HepG2 (cell line): ENCODE measurements around the gene PCGF3. TPM values are rescaled to one million over a fixed set of nuclear protein-coding genes. Genes with fewer than 3 reads are reported as not detected.

ENCODE experiments used
- CC2D1A ChIP-seq: sonication (generic); formaldehyde crosslinking; IDR thresholded peaks from 2 replicates; pipeline ENCODE4 v1.8.1; 2023; ENCODE audit warnings: mild to moderate bottlenecking, missing genetic modification reagents
- CREBL2 ChIP-seq: sonication (generic); formaldehyde crosslinking; IDR thresholded peaks from 2 replicates; pipeline ENCODE4 v1.8.1; 2023; ENCODE audit warnings: missing genetic modification reagents, mild to moderate bottlenecking, borderline replicate concordance
- CSRNP2 ChIP-seq: sonication (generic); formaldehyde crosslinking; conservative IDR thresholded peaks from 2 replicates; pipeline ENCODE4 v1.8.0; 2022; ENCODE audit warnings: low read depth, missing genetic modification reagents
- HIC2 ChIP-seq: sonication (generic); formaldehyde crosslinking; IDR thresholded peaks from 2 replicates; pipeline ENCODE4 v1.9.0; 2022; ENCODE audit warnings: low read depth, missing genetic modification reagents
- KDM5B ChIP-seq: sonication (generic); formaldehyde crosslinking; IDR thresholded peaks from 2 replicates; pipeline ENCODE4 v1.4.0; 2020; ENCODE audit warnings: missing genetic modification reagents, mild to moderate bottlenecking, borderline replicate concordance
- NR2F6 ChIP-seq, 2 experiments: IDR thresholded peaks; 2 replicates each; pipeline ENCODE4 v1.6.1; 2016; ENCODE audit warnings: antibody characterized with exemption in 1 of 2, mild to moderate bottlenecking in 1 of 2
- RXRB ChIP-seq: IDR thresholded peaks from 2 replicates; pipeline ENCODE4 v1.6.1; 2016; ENCODE audit warnings: borderline replicate concordance, missing genetic modification reagents, missing compliant biosample characterization
- SNRNP70 ChIP-seq: fragments of 200-400 bp; formaldehyde crosslinking; IDR thresholded peaks from 2 replicates; pipeline ENCODE4 v1.6.1; 2017; ENCODE audit warnings: mild to moderate bottlenecking, low read depth, low read length, moderate library complexity
- TBX3 ChIP-seq: fragments of 450-650 bp; IDR thresholded peaks from 2 replicates; pipeline ENCODE4 v1.6.1; 2017; ENCODE audit warnings: antibody characterized with exemption, mild to moderate bottlenecking, inconsistent platforms, borderline replicate concordance
- TRIM24 ChIP-seq: sonication (generic); formaldehyde crosslinking; IDR thresholded peaks from 2 replicates; pipeline ENCODE4 v1.8.0; 2022; ENCODE audit warnings: mild to moderate bottlenecking, missing genetic modification reagents
- U2AF1 ChIP-seq: fragments of 200-400 bp; formaldehyde crosslinking; optimal IDR thresholded peaks from 2 replicates; pipeline ENCODE3; 2017; ENCODE audit warnings: mild to moderate bottlenecking, low read depth, low read length
- ZBTB20 ChIP-seq: sonication (generic); formaldehyde crosslinking; IDR thresholded peaks from 2 replicates; pipeline ENCODE4 v1.8.1; 2023; ENCODE audit warnings: missing genetic modification reagents, low read depth, mild to moderate bottlenecking, borderline replicate concordance
- ZBTB7A ChIP-seq: sonication (generic); formaldehyde crosslinking; IDR thresholded peaks from 2 replicates; pipeline ENCODE4 v1.8.0; 2022; ENCODE audit warnings: mild to moderate bottlenecking, missing genetic modification reagents
- ZNF326 ChIP-seq: sonication (generic); formaldehyde crosslinking; IDR thresholded peaks from 2 replicates; pipeline ENCODE4 v1.4.0; 2020; ENCODE audit warnings: missing genetic modification reagents, borderline replicate concordance
- ZNF652 ChIP-seq: IDR thresholded peaks from 2 replicates; pipeline ENCODE4 v1.6.1; 2016; ENCODE audit warnings: low read depth, borderline replicate concordance
- ZNF891 ChIP-seq: sonication (generic); formaldehyde crosslinking; IDR thresholded peaks from 2 replicates; pipeline ENCODE4 v1.5.0; 2020; ENCODE audit warnings: mild to moderate bottlenecking, missing genetic modification reagents
- ZSCAN22 ChIP-seq: sonication (generic); formaldehyde crosslinking; IDR thresholded peaks from 2 replicates; pipeline ENCODE4 v1.4.0; 2020; ENCODE audit warnings: mild to moderate bottlenecking, missing genetic modification reagents
- polyA plus RNA-seq, 8 experiments: library from polyadenylated mRNA; depleted of rRNA in 3 of 8; stranded (reverse) in 7 of 8; unstranded in 1 of 8; fragments of >200 nt; fragmentation: Illumina TruSeq in 4 of 8; extraction: Trizol in 4 of 8; gene quantifications; 2 replicates each; pipeline versions ENCODE4 v1.2.1 to v1.2.3, GENCODE V29; 2011 to 2016; ENCODE audit warnings: low read depth in 4 of 8, missing spikeins in 1 of 8, mixed read lengths in 1 of 8; ENCODE audit not compliant: insufficient read depth in 1 of 8
- total RNA-seq, 5 experiments: library from RNA; depleted of rRNA; stranded (reverse); fragments of >200 nt; fragmentation: Illumina TruSeq; extraction: Trizol; gene quantifications; 2 replicates each; pipeline ENCODE4 v1.2.3, GENCODE V29; 2016; ENCODE audit warnings: low read depth in 1 of 5
- TF ChIP-seq, protein P1 (sequence below): sonication (generic); formaldehyde crosslinking; IDR thresholded peaks from 2 replicates; pipeline ENCODE4 v1.5.0; 2020; ENCODE audit warnings: mild to moderate bottlenecking, missing genetic modification reagents, moderate library complexity
- TF ChIP-seq, protein P2 (sequence below): sonication (generic); formaldehyde crosslinking; IDR thresholded peaks from 2 replicates; pipeline ENCODE4 v1.5.0; 2020; ENCODE audit warnings: mild to moderate bottlenecking, missing genetic modification reagents
- TF ChIP-seq, protein P3 (sequence below): IDR thresholded peaks from 2 replicates; pipeline ENCODE4 v1.6.1; 2016; ENCODE audit warnings: mild to moderate bottlenecking, missing biosample characterization, missing genetic modification reagents

The PCGF3 gene
- total and polyA plus RNA-seq, 2 of the 13 experiments (the other 11 are each of a cell fraction or from before 2014, with no cell fraction given), result 28.6 to 66.2 TPM

GRCh38 chr4:658681-659667 is 46.7 kb upstream of the PCGF3 start (continued):
- TF ChIP-seq KDM5B (CRISPR knock-in tag), result no peak
- TF ChIP-seq CC2D1A, result no peak
- TF ChIP-seq ZBTB20, result peak; percentile 49; the same call in 1 of the 2 replicates
- TF ChIP-seq U2AF1, result no peak
- TF ChIP-seq CSRNP2 (CRISPR knock-in tag), result no peak
- TF ChIP-seq SNRNP70, result no peak
- TF ChIP-seq, protein P1, sequence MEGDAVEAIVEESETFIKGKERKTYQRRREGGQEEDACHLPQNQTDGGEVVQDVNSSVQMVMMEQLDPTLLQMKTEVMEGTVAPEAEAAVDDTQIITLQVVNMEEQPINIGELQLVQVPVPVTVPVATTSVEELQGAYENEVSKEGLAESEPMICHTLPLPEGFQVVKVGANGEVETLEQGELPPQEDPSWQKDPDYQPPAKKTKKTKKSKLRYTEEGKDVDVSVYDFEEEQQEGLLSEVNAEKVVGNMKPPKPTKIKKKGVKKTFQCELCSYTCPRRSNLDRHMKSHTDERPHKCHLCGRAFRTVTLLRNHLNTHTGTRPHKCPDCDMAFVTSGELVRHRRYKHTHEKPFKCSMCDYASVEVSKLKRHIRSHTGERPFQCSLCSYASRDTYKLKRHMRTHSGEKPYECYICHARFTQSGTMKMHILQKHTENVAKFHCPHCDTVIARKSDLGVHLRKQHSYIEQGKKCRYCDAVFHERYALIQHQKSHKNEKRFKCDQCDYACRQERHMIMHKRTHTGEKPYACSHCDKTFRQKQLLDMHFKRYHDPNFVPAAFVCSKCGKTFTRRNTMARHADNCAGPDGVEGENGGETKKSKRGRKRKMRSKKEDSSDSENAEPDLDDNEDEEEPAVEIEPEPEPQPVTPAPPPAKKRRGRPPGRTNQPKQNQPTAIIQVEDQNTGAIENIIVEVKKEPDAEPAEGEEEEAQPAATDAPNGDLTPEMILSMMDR, result no peak
- TF ChIP-seq TBX3, result no peak
- TF ChIP-seq NR2F6 (IDR thresholded peaks at IDR 0.05), result 0 out of 2 replicates have a peak, but pooled peaks have one; percentile 23
- no peak for TF ChIP-seq NR2F6 (CRISPR knock-in tag; IDR thresholded peaks at IDR 0.05)
- TF ChIP-seq, protein P2, sequence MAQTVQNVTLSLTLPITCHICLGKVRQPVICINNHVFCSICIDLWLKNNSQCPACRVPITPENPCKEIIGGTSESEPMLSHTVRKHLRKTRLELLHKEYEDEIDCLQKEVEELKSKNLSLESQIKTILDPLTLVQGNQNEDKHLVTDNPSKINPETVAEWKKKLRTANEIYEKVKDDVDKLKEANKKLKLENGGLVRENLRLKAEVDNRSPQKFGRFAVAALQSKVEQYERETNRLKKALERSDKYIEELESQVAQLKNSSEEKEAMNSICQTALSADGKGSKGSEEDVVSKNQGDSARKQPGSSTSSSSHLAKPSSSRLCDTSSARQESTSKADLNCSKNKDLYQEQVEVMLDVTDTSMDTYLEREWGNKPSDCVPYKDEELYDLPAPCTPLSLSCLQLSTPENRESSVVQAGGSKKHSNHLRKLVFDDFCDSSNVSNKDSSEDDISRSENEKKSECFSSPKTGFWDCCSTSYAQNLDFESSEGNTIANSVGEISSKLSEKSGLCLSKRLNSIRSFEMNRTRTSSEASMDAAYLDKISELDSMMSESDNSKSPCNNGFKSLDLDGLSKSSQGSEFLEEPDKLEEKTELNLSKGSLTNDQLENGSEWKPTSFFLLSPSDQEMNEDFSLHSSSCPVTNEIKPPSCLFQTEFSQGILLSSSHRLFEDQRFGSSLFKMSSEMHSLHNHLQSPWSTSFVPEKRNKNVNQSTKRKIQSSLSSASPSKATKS (CRISPR knock-in tag), result no peak
- TF ChIP-seq ZNF891 (CRISPR knock-in tag), result no peak
- TF ChIP-seq, protein P3, sequence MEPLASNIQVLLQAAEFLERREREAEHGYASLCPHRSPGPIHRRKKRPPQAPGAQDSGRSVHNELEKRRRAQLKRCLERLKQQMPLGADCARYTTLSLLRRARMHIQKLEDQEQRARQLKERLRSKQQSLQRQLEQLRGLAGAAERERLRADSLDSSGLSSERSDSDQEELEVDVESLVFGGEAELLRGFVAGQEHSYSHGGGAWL, result 0 out of 2 replicates have a peak, but pooled peaks have one; percentile 20
- TF ChIP-seq RXRB, result peak; percentile 76
- no peak for TF ChIP-seq ZSCAN22 (CRISPR knock-in tag)
- TF ChIP-seq HIC2 (CRISPR knock-in tag), result no peak
- TF ChIP-seq TRIM24, result peak; percentile 11; the same call in 1 of the 2 replicates
- TF ChIP-seq ZBTB7A, result peak; percentile 26; the same call in 1 of the 2 replicates
- TF ChIP-seq ZNF326 (CRISPR knock-in tag), result no peak
- TF ChIP-seq ZNF652, result 0 out of 2 replicates have a peak, but pooled peaks have one; percentile 18
- no peak for TF ChIP-seq CREBL2 (CRISPR knock-in tag)
